Nephron progenitor cell (in vitro differentiated cells): ENCODE data around the gene PDCD11.
A peak's percentile ranks its signal among the peaks of the same experiment; 100 is the strongest.

Experiments used
- DNase-seq: peaks from one replicate; pipeline ENCODE4 v3.0.0; 2021
- H3K27ac Mint-ChIP-seq: 2 replicates; pipeline ENCODE4 v1.8.0; 2021; ENCODE audit warnings: mild to moderate bottlenecking, moderate library complexity, mixed read lengths
- H3K27me3 Mint-ChIP-seq: 2 replicates; pipeline ENCODE4 v1.8.0; 2021; ENCODE audit warnings: mild to moderate bottlenecking, low read depth, mixed read lengths; ENCODE audit not compliant: poor library complexity
- H3K36me3 Mint-ChIP-seq: 2 replicates; pipeline ENCODE4 v1.8.0; 2021; ENCODE audit warnings: low read depth, mixed read lengths
- H3K4me1 Mint-ChIP-seq: 2 replicates; pipeline ENCODE4 v1.8.0; 2021; ENCODE audit warnings: mixed read lengths
- H3K4me3 Mint-ChIP-seq: 2 replicates; pipeline ENCODE4 v1.8.0; 2021; ENCODE audit warnings: mild to moderate bottlenecking, moderate library complexity, mixed read lengths
- H3K9me3 Mint-ChIP-seq: 2 replicates; pipeline ENCODE4 v1.8.0; 2021; ENCODE audit warnings: mild to moderate bottlenecking, moderate library complexity, mixed read lengths
- TF ChIP-seq, protein P1 (sequence below): fragments of 200-600 bp; sonication (generic); IDR thresholded peaks from 2 replicates; pipeline ENCODE4 v1.5.0; 2021; ENCODE audit warnings: antibody characterized with exemption

The PDCD11 gene

DNA sequence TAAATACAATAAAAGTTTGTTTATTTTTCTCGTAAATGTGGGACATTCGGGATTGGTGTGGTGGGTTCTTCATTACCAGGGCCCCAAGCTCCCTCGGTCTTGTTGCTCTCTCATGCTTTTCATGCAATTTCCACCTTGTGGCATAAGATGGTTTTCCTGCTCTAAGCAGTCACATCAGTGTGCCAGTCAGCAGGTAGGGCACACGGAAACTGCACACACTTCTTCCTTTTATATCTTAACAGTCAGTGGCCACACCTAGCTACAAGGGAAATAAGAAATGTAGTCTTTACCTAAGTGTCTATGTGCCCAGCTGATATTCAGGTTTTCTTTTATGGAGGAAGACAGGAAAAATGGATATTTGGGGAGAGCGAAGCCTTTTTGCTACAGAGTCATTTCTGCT, 22.2 kb upstream of the PDCD11 start:
- Mint-ChIP-seq H3K4me1 (peaks cover 5% of the 10 kb centered on the region), H3K4me3 (no peak overlapping the region), H3K27me3 (no peaks in the 10 kb centered on the region), H3K36me3 (peaks cover 28% of the 10 kb centered on the region), H3K9me3 (no peaks in the 10 kb centered on the region), H3K27ac (no peak overlapping the region)
- TF ChIP-seq, protein P1, sequence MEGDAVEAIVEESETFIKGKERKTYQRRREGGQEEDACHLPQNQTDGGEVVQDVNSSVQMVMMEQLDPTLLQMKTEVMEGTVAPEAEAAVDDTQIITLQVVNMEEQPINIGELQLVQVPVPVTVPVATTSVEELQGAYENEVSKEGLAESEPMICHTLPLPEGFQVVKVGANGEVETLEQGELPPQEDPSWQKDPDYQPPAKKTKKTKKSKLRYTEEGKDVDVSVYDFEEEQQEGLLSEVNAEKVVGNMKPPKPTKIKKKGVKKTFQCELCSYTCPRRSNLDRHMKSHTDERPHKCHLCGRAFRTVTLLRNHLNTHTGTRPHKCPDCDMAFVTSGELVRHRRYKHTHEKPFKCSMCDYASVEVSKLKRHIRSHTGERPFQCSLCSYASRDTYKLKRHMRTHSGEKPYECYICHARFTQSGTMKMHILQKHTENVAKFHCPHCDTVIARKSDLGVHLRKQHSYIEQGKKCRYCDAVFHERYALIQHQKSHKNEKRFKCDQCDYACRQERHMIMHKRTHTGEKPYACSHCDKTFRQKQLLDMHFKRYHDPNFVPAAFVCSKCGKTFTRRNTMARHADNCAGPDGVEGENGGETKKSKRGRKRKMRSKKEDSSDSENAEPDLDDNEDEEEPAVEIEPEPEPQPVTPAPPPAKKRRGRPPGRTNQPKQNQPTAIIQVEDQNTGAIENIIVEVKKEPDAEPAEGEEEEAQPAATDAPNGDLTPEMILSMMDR = no peak
- DNase-seq = no peak

DNA sequence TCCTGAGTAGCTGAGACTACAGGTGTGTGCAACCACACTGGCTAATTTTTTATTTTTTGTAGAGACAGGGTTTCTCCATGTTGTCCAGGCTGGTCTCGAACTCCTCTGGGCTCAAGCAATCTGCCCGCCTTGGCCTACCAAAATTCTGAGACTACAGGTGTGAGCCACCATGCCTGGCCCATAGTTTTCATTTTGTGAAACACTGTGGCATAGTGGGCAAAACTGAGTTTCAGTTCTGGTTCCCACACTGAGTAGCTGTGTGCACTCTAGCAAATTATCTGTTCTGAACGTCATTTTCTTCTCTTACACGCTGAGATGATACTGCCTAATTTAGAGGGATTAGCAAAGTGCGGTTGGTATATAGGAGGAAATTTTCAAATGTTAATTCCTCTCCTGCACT, 13.7 kb upstream of the PDCD11 start:
- Mint-ChIP-seq H3K36me3 (peaks cover 51% of the 10 kb centered on the region), H3K27ac (no peak overlapping the region), H3K4me3 (no peak overlapping the region), H3K4me1 (no peaks in the 10 kb centered on the region), H3K27me3 (no peaks in the 10 kb centered on the region), H3K9me3 (no peaks in the 10 kb centered on the region)
- no peak for DNase-seq
- TF ChIP-seq, protein P1 = no peak

- peaks cover 46% of the 10 kb centered on the region for H3K36me3 Mint-ChIP-seq
- no peak for DNase-seq
- H3K27ac Mint-ChIP-seq = peak overlapping the region; percentile 22
- TF ChIP-seq, protein P1 = no peak
- H3K9me3 Mint-ChIP-seq = no peaks in the 10 kb centered on the region
- peak overlapping the region; percentile 100 for H3K4me3 Mint-ChIP-seq
- peaks cover 5% of the 10 kb centered on the region for H3K27me3 Mint-ChIP-seq
- H3K4me1 Mint-ChIP-seq = peaks cover 53% of the 10 kb centered on the region
Observed at GRCh38 chr10:103394180-103394579, 2.2 kb upstream of the PDCD11 start.

- peak; percentile 27 for DNase-seq
- Mint-ChIP-seq H3K27ac (peak overlapping the region; percentile 99), H3K4me3 (peak overlapping the region; percentile 100), H3K36me3 (peaks cover 53% of the 10 kb centered on the region), H3K4me1 (peaks cover 57% of the 10 kb centered on the region), H3K27me3 (peaks cover 5% of the 10 kb centered on the region), H3K9me3 (no peaks in the 10 kb centered on the region)
- TF ChIP-seq, protein P1 = no peak
Observed at GRCh38 chr10:103395754-103396066, 716 bp upstream of the PDCD11 start.

DNA sequence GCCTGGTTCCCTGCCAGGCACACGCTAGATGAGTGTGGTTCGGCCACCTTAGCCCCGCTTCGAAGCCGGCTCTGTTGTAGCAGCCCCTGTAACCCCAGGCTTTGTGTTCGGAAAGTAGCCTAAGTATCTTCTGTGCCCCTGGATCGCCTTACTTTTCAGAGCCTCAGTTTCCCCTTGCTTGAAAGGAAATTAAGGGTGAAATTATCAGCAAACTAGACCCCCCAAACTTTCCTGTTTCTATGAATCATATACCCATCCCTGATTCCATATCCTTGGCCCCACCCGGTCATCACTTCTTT, 312 bp downstream of the PDCD11 start:
- TF ChIP-seq, protein P1 = no peak
- Mint-ChIP-seq H3K9me3 (no peaks in the 10 kb centered on the region), H3K27ac (peak overlapping the region; percentile 99), H3K36me3 (peaks cover 52% of the 10 kb centered on the region), H3K4me3 (peak overlapping the region; percentile 100), H3K27me3 (peaks cover 2% of the 10 kb centered on the region), H3K4me1 (peaks cover 57% of the 10 kb centered on the region)
- no peak for DNase-seq

GRCh38 chr10:103397191-103397825, 882 bp downstream of the PDCD11 start:
- DNase-seq = peak; percentile 9
- TF ChIP-seq, protein P1 = no peak
- Mint-ChIP-seq H3K27ac (peak overlapping the region; percentile 99), H3K9me3 (no peaks in the 10 kb centered on the region), H3K4me3 (peak overlapping the region; percentile 100), H3K36me3 (peaks cover 53% of the 10 kb centered on the region), H3K27me3 (peaks cover 2% of the 10 kb centered on the region), H3K4me1 (peaks cover 57% of the 10 kb centered on the region)
